ENCODE measurements around the gene PIAS1.

The PIAS1 gene

GRCh38 chr15:68075764-68076385 is 21.8 kb downstream of the PIAS1 start:
- DNase-seq (ENCODE audit: low read depth): no peak
- TF ChIP-seq, protein P1, sequence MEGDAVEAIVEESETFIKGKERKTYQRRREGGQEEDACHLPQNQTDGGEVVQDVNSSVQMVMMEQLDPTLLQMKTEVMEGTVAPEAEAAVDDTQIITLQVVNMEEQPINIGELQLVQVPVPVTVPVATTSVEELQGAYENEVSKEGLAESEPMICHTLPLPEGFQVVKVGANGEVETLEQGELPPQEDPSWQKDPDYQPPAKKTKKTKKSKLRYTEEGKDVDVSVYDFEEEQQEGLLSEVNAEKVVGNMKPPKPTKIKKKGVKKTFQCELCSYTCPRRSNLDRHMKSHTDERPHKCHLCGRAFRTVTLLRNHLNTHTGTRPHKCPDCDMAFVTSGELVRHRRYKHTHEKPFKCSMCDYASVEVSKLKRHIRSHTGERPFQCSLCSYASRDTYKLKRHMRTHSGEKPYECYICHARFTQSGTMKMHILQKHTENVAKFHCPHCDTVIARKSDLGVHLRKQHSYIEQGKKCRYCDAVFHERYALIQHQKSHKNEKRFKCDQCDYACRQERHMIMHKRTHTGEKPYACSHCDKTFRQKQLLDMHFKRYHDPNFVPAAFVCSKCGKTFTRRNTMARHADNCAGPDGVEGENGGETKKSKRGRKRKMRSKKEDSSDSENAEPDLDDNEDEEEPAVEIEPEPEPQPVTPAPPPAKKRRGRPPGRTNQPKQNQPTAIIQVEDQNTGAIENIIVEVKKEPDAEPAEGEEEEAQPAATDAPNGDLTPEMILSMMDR (IDR thresholded peaks at IDR 0.05; ENCODE audit: control insufficient read depth, insufficient read depth, low read depth, low read length, missing control alignments): no peak
- H3K4me3 ChIP-seq (ENCODE audit: control insufficient read depth, low read depth, low read length): no peak overlapping the region

DNA sequence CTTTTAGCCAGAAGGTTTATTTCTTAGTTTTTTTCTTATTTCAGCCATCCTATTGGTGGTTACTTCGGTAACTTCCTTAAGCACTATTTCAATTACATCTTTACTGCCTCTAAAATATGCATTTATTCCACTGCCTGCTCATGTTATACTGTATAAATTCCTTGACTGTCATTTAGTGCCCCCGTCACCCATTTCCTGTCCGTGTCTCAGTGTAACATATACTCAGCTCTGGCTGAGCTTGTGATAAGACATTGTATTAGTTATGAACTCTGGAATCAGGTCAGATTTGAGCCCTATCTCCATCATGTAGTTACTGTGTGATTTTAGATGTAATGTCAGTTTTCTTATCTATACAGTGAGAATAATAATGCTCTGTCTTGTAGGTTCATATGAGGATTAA is 24.2 kb downstream of the PIAS1 start:
- TF ChIP-seq, protein P1 (IDR thresholded peaks at IDR 0.05; ENCODE audit: control insufficient read depth, insufficient read depth, low read depth, low read length, missing control alignments): no peak
- no peak for DNase-seq (ENCODE audit: low read depth)

DNA sequence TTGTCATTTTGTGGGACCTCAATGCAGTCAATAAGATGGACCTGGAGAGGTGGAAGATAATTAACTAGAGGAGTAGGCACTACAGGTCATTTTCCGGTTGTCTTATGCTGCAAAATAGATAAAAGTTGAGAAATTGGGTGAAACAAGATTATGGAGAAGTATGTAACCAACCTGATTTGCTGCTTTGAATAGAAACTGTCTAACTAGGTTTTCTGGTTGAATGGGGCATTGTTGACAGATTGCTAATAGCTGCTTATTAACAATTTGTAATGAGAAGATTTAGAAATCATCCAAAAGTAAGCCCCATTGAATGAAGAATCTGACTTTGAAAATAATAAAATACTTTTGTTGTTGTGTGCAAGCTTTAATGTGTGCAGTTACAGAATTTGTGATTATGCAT is 26.2 kb downstream of the PIAS1 start:
- no peak for DNase-seq (ENCODE audit: low read depth)
- H3K4me3 ChIP-seq (ENCODE audit: control insufficient read depth, low read depth, low read length): no peak overlapping the region
- TF ChIP-seq, protein P1 (IDR thresholded peaks at IDR 0.05; ENCODE audit: control insufficient read depth, insufficient read depth, low read depth, low read length, missing control alignments): no peak

More for the DNA sequence above, 24.2 kb downstream of the PIAS1 start:
- no peak overlapping the region for H3K4me3 ChIP-seq (ENCODE audit: control insufficient read depth, low read depth, low read length)

DNA sequence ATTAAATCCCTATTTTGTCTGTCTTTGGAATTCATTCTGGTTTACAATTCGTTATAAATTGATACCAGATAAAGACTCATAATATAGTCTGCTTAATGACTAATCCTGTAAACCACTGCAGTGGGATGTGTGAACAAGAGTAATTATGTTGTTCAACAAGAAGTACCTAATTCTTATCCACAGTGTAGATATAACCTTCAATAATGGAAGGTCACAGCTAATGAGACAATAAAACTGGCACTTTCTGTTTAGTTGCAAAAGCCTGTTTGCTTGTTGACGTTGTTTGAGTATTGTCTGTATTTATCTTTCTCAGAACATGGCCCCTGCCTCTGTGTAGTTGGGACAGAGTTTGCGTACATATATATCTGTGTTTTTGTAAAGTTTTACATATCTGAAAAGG is 26.7 kb downstream of the PIAS1 start:
- TF ChIP-seq, protein P1 (IDR thresholded peaks at IDR 0.05; ENCODE audit: control insufficient read depth, insufficient read depth, low read depth, low read length, missing control alignments): no peak
- no peak for DNase-seq (ENCODE audit: low read depth)
- H3K4me3 ChIP-seq (ENCODE audit: control insufficient read depth, low read depth, low read length): no peak overlapping the region

DNA sequence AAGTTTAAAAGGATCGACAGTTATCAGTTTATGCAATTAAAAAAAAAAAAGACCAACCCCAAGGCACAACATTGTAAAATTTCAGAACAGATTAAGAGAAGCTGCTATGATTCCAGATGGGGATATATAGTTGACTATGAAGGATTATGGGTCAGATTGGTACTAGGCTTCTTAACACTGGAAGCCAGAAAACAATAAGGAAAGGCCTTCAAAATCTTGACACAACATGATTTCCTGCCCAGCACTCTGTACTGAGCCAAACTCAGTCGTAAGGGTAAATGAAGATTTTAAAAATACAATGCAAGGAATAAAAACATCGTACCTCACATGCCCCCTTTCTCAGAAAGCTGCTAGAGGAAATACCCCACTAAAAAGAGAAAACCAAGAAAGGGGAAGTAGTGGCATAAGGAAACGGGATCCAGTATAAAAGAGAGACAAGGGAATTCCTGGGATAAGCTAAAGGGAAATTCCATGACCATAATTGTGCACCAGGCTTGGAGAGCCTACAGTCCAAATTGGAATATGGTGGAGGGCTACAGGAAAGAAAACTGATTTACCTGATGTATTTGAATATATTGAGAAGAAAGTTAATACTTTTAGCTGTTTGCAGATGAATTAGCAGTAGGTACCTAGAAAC is 27.9 kb downstream of the PIAS1 start:
- TF ChIP-seq, protein P1 (IDR thresholded peaks at IDR 0.05; ENCODE audit: control insufficient read depth, insufficient read depth, low read depth, low read length, missing control alignments): no peak
- H3K4me3 ChIP-seq (ENCODE audit: control insufficient read depth, low read depth, low read length): no peak overlapping the region
- no peak for DNase-seq (ENCODE audit: low read depth)

GRCh38 chr15:68082735-68083134 is 28.6 kb downstream of the PIAS1 start:
- TF ChIP-seq, protein P1 (IDR thresholded peaks at IDR 0.05; ENCODE audit: control insufficient read depth, insufficient read depth, low read depth, low read length, missing control alignments): no peak
- no peak for DNase-seq (ENCODE audit: low read depth)
- no peak overlapping the region for H3K4me3 ChIP-seq (ENCODE audit: control insufficient read depth, low read depth, low read length)
